Upper lobe of left lung (tissue), 6 donors: ENCODE results near the gene LIMD2. TPM values are rescaled to one million over a fixed set of nuclear protein-coding genes. Genes with fewer than 3 reads are reported as not detected.

Experiments
- ATAC-seq, 2 donors: fragments of 200-7000 bp; cut with Tn5 transposase; one replicate each; pipeline ENCODE4 v1.9.1; 2022; ENCODE audit warnings: mild to moderate bottlenecking in 2 of 2, moderate library complexity in 2 of 2; ENCODE audit not compliant: low FRiP score in 2 of 2
- DNase-seq, 2 donors: peaks; one replicate each; pipeline ENCODE4 v3.0.0-alpha.2; 2019 to 2020
- H3K27ac ChIP-seq, 4 donors: fragments of 200-600 bp; sonication (generic); one replicate each; pipeline ENCODE4 v1.5.1; 2016 to 2019
- H3K27me3 ChIP-seq, 4 donors: fragments of 200-600 bp; sonication (generic); one replicate each; pipeline ENCODE4 v1.5.1; 2017 to 2019
- H3K36me3 ChIP-seq, 4 donors: fragments of 200-600 bp; sonication (generic); one replicate each; pipeline ENCODE4 v1.5.1; 2016 to 2019
- H3K4me1 ChIP-seq, 4 donors: fragments of 200-600 bp; sonication (generic); one replicate each; pipeline ENCODE4 v1.5.1; 2018 to 2019
- H3K4me3 ChIP-seq, 4 donors: fragments of 200-600 bp; sonication (generic); one replicate each; pipeline ENCODE4 v1.5.1; 2017 to 2019; ENCODE audit warnings: mild to moderate bottlenecking in 2 of 4, moderate library complexity in 1 of 4
- H3K9me3 ChIP-seq, 4 donors: fragments of 200-600 bp; sonication (generic); one replicate each; pipeline ENCODE4 v1.5.1; 2018 to 2019
- CTCF ChIP-seq, 6 experiments: fragments of 450-650 bp in 4 of 6; fragments of 200-600 bp in 2 of 6; sonication (generic) in 2 of 6; IDR thresholded peaks; one replicate each; pipeline ENCODE4 v1.5.1; 2016 to 2019; ENCODE audit warnings: antibody characterized with exemption in 6 of 6
- EP300 ChIP-seq, 4 donors: sonication (generic); formaldehyde crosslinking; IDR thresholded peaks; one replicate each; pipeline ENCODE4 v1.5.1; 2017; ENCODE audit warnings: antibody characterized with exemption in 4 of 4, control low read depth in 2 of 4
- POLR2A ChIP-seq, 4 donors: fragments of 450-650 bp; IDR thresholded peaks; one replicate each; pipeline ENCODE4 v1.5.1; 2016 to 2017; ENCODE audit warnings: antibody characterized with exemption in 4 of 4, mild to moderate bottlenecking in 2 of 4
- POLR2AphosphoS5 ChIP-seq, 2 donors: sonication (generic); formaldehyde crosslinking; IDR thresholded peaks; one replicate each; pipeline ENCODE4 v1.5.1; 2017; ENCODE audit warnings: antibody characterized with exemption in 2 of 2
- WGBS, 2 donors: methylation state at CpG; one replicate each; pipeline ENCODE4 v1.1.5; 2017 to 2018; 5-methylcytosine and 5-hydroxymethylcytosine counted together
- total RNA-seq, 6 donors: library from RNA; depleted of rRNA in 4 of 6; stranded (reverse); fragments of >200 nt in 4 of 6; gene quantifications; one replicate each; pipeline versions ENCODE4 v1.1.0 to v1.2.1, GENCODE V29; 2016 to 2021
- donor health status: DM: no; HTN: no; CAD: no; lungs with moderate emphysema.
- donor health status: DM: no; HTN: yes; CAD: no; lungs with severe emphysema.

LIMD2 gene
- total RNA-seq, 6 donors from 2014 or later: 13.2 to 115 (median 21.6) TPM

- Histone ChIP-seq H3K36me3 (peaks cover 38 to 72% (median 69%) of the 10 kb centered on the region in 4 donors), H3K9me3 (no peaks in the 10 kb centered on the region)
- no peak for ATAC-seq
These were observed 7.6 kb downstream of the LIMD2 start for GRCh38 chr17:63692195-63692816.

DNA sequence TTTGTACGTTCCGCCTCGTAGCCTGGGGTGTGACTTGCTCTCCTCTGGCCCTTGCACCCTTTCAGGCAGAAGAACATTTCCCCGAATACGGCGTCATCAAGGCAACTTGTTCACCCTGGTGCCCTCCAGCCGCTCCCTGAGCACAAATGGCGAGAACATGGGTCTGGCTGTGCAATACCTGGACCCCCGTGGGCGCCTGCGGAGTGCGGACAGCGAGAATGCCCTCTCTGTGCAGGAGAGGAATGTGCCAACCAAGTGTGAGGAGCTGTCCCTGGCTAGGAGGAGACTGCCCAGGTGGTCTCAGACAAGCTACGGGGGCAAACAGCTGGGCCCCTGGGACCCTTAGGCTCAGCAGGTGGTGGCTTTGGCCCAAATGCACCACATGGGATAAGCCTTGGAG lies 10.4 kb downstream of the LIMD2 start:
- Histone ChIP-seq H3K27ac (no peak overlapping the region), H3K4me1 (peaks cover 3 to 9% (median 5%) of the 10 kb centered on the region in 4 donors), H3K36me3 (peaks cover 38 to 92% (median 78%) of the 10 kb centered on the region in 4 donors), H3K4me3 (no peak overlapping the region), H3K27me3 (no peaks in the 10 kb centered on the region), H3K9me3 (no peaks in the 10 kb centered on the region)
- 97 to 100% methylated on average over 3 to 14 of the region's 14 CpGs for WGBS, 2 donors
- no peak for DNase-seq
- no peak for TF ChIP-seq POLR2AphosphoS5 (IDR thresholded peaks at IDR 0.05)
- no peak for TF ChIP-seq POLR2A (IDR thresholded peaks at IDR 0.05)
- no peak for TF ChIP-seq CTCF (IDR thresholded peaks at IDR 0.05)
- no peak for TF ChIP-seq EP300 (IDR thresholded peaks at IDR 0.05)
- no peak for ATAC-seq

More at GRCh38 chr17:63692195-63692816, 7.6 kb downstream of the LIMD2 start:
- no peaks in the 10 kb centered on the region for H3K27me3 ChIP-seq
- DNase-seq: no peak
- no peak overlapping the region for H3K4me3 ChIP-seq
- no peak for TF ChIP-seq EP300 (IDR thresholded peaks at IDR 0.05)
- no peak for TF ChIP-seq POLR2A (IDR thresholded peaks at IDR 0.05)
- no peak for TF ChIP-seq POLR2AphosphoS5 (IDR thresholded peaks at IDR 0.05)
- TF ChIP-seq CTCF (IDR thresholded peaks at IDR 0.05): no peak
- peaks cover 1 to 9% (median 5%) of the 10 kb centered on the region in 4 donors for H3K4me1 ChIP-seq
- 95 to 97% methylated on average over 11 of the region's 11 CpGs for WGBS, 2 donors
- no peak overlapping the region for H3K27ac ChIP-seq

GRCh38 chr17:63688396-63689020 lies 11.4 kb downstream of the LIMD2 start:
- peaks cover 3 to 11% (median 5%) of the 10 kb centered on the region in 4 donors for H3K4me1 ChIP-seq
- ATAC-seq (no peak), DNase-seq (no peak)
- H3K27me3 ChIP-seq: no peaks in the 10 kb centered on the region
- TF ChIP-seq POLR2AphosphoS5 (IDR thresholded peaks at IDR 0.05) (no peak), POLR2A (IDR thresholded peaks at IDR 0.05) (no peak), EP300 (IDR thresholded peaks at IDR 0.05) (no peak), CTCF (IDR thresholded peaks at IDR 0.05) (no peak)
- 85 to 86% methylated on average over 12 of the region's 12 CpGs for WGBS, 2 donors
- H3K36me3 ChIP-seq: peaks cover 37 to 92% (median 76%) of the 10 kb centered on the region in 4 donors
- H3K27ac ChIP-seq: no peak overlapping the region
- H3K9me3 ChIP-seq: no peaks in the 10 kb centered on the region
- no peak overlapping the region for H3K4me3 ChIP-seq

DNA sequence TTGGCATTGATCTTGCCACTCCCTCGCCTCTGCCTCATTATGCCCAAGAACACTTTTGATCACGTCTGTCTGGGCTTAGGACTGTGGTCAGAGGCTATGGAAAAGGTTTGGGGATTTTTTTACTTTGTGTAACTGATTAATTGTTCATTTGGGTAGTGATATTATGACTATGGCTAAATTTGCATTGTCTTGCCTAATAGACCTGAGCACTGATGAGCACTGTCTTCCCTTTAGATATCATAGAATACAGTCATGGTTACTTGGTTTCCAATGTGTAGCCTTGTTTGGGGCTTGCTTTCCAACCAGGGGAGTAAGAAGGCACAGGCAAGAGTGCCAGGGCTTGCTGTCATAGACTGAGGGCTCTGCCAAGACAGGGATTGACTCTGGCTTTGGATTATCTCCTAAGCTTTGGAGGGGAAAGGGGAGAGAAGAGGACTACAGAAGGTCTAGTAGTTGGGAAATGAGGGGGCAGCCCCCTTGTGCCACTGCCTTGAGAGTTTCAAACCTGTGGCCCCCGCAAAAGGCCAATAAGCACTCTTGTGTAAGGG lies 13.7 kb downstream of the LIMD2 start:
- Histone ChIP-seq H3K27me3 (no peaks in the 10 kb centered on the region), H3K4me3 (no peak overlapping the region), H3K4me1 (peaks cover 11 to 19% (median 12%) of the 10 kb centered on the region in 4 donors), H3K9me3 (no peaks in the 10 kb centered on the region), H3K27ac (no peak overlapping the region), H3K36me3 (peaks cover 33 to 86% (median 66%) of the 10 kb centered on the region in 4 donors)
- no peak for TF ChIP-seq POLR2AphosphoS5 (IDR thresholded peaks at IDR 0.05)
- no peak for TF ChIP-seq CTCF (IDR thresholded peaks at IDR 0.05)
- TF ChIP-seq POLR2A (IDR thresholded peaks at IDR 0.05): no peak
- no peak for TF ChIP-seq EP300 (IDR thresholded peaks at IDR 0.05)
- WGBS, 2 donors: 89 to 92% methylated on average over 3 of the region's 3 CpGs
- DNase-seq (no peak), ATAC-seq (no peak)
